ENCODE results near the gene CHRDL2.
A peak's percentile ranks its signal among the peaks of the same experiment; 100 is the strongest.
"Not testable (repeated sequence)": the region's sequence is repeated elsewhere in the genome, so short reads cannot be mapped to it uniquely, and the experiment has no call there.

Gene CHRDL2

DNA sequence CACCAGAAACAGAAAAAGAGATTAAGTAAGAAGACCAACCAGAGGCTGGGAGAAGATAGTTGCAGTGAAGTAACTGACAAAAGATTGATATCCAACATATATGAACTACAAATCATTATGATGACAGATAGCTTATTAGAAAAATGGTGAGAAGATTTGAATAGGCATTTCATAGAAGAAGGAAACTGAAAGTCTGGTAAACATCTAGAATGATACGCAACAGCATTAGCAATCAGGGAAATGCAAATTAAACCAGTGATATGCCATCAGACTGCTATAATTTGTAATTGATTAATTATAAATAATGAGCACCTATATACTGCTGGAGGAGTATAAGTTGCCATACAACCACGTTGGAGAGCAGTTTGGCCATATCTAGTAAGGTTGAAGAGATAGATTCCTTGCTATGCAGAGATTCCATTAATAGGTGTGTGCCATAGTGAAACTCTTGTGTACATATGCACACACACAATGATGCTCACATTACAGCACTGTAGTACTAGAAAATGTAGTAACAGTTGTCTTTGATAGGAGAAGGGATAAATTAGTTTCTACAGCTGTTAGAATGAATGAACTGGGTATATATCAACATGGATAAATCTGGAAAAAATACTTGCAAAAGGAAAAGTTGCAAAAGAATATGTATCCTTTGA lies 38.0 kb upstream of the CHRDL2 start:
- H3K9ac ChIP-seq (ENCODE audit: low read depth in 1 of 2, low read length in 2 of 2) = no peak overlapping the region
- no peaks in the 10 kb centered on the region for H3K36me3 ChIP-seq (ENCODE audit: control insufficient read depth in 2 of 2, insufficient read depth in 2 of 2, low read length in 2 of 2)

DNA sequence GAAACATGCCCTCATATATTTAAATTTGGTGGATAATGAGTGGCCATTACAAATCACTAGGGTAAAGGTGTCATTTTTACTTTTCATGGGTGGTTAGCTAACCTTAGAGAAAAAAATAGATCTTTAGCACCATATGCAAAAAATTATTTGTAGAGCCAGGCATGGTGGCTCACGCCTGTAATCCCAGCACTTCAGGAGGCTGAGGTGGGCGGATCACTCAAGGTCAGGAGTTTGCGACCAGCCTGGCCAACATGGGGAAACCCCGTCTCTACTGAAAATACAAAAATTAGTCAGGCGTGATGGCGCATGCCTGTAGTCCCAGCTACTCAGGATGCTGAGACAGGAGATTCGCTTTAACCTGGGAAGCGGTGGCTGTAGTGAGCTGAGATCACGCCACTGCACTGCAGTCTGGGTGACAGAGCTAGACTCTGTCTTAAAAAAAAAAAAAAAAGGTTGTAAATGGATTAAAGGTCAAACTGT lies 37.0 kb upstream of the CHRDL2 start:
- not testable (repeated sequence) for H3K27ac ChIP-seq (ENCODE audit: low read depth in 2 of 2, low read length in 2 of 2); H3K9me3 ChIP-seq (ENCODE audit: control insufficient read depth in 2 of 2, low read length in 2 of 2); H3K4me3 ChIP-seq (ENCODE audit: low read length in 2 of 2); H3K4me1 ChIP-seq (ENCODE audit: control insufficient read depth in 2 of 2, insufficient read depth in 2 of 2, low read length in 2 of 2); H3K36me3 ChIP-seq (ENCODE audit: control insufficient read depth in 2 of 2, insufficient read depth in 2 of 2, low read length in 2 of 2); H3K27me3 ChIP-seq (ENCODE audit: control insufficient read depth in 2 of 2, insufficient read depth in 2 of 2, low read length in 2 of 2); H3K9ac ChIP-seq (ENCODE audit: low read depth in 1 of 2, low read length in 2 of 2)

More for the DNA sequence above, 38.0 kb upstream of the CHRDL2 start:
- no peaks in the 10 kb centered on the region for H3K9me3 ChIP-seq (ENCODE audit: control insufficient read depth in 2 of 2, low read length in 2 of 2)
- H3K27ac ChIP-seq (ENCODE audit: low read depth in 2 of 2, low read length in 2 of 2) = no peak overlapping the region
- no peaks in the 10 kb centered on the region for H3K27me3 ChIP-seq (ENCODE audit: control insufficient read depth in 2 of 2, insufficient read depth in 2 of 2, low read length in 2 of 2)
- H3K4me3 ChIP-seq (ENCODE audit: low read length in 2 of 2) = no peak overlapping the region
- H3K4me1 ChIP-seq (ENCODE audit: control insufficient read depth in 2 of 2, insufficient read depth in 2 of 2, low read length in 2 of 2) = no peaks in the 10 kb centered on the region

- Histone ChIP-seq H3K36me3 (ENCODE audit: control insufficient read depth in 2 of 2, insufficient read depth in 2 of 2, low read length in 2 of 2) (no peaks in the 10 kb centered on the region), H3K4me3 (ENCODE audit: low read length in 2 of 2) (no peak overlapping the region), H3K27ac (ENCODE audit: low read depth in 2 of 2, low read length in 2 of 2) (no peak overlapping the region), H3K9ac (ENCODE audit: low read depth in 1 of 2, low read length in 2 of 2) (no peak overlapping the region), H3K27me3 (ENCODE audit: control insufficient read depth in 2 of 2, insufficient read depth in 2 of 2, low read length in 2 of 2) (no peaks in the 10 kb centered on the region), H3K4me1 (ENCODE audit: control insufficient read depth in 2 of 2, insufficient read depth in 2 of 2, low read length in 2 of 2) (no peaks in the 10 kb centered on the region), H3K9me3 (ENCODE audit: control insufficient read depth in 2 of 2, low read length in 2 of 2) (no peaks in the 10 kb centered on the region)
These were observed 35.7 kb upstream of the CHRDL2 start for GRCh38 chr11:74766905-74767304.

DNA sequence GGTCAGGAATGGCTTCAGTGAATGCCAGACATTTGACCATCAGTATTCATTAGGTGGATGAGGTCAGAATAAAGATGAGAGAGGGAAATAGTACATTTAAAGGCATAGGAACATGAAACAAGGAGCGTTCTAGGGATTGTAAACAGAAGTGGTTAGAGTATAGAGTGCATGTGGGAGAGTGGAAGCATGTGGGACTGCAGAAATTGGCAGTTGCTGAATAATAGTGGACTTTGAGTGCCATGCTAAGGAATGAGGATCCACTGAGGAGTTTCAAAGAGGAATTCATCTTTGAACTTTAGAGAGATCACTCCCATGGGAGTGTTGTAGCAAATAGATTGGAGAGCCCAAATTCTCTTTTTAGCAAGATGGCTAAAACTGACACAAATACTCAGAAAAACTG lies 25.3 kb upstream of the CHRDL2 start:
- H3K4me3 ChIP-seq (ENCODE audit: low read length in 2 of 2) = no peak overlapping the region
- no peaks in the 10 kb centered on the region for H3K9me3 ChIP-seq (ENCODE audit: control insufficient read depth in 2 of 2, low read length in 2 of 2)
- H3K27me3 ChIP-seq (ENCODE audit: control insufficient read depth in 2 of 2, insufficient read depth in 2 of 2, low read length in 2 of 2) = no peaks in the 10 kb centered on the region
- H3K4me1 ChIP-seq (ENCODE audit: control insufficient read depth in 2 of 2, insufficient read depth in 2 of 2, low read length in 2 of 2) = peaks cover 0 to 3% of the 10 kb centered on the region in 2 donors
- H3K27ac ChIP-seq (ENCODE audit: low read depth in 2 of 2, low read length in 2 of 2) = no peak overlapping the region
- no peaks in the 10 kb centered on the region for H3K36me3 ChIP-seq (ENCODE audit: control insufficient read depth in 2 of 2, insufficient read depth in 2 of 2, low read length in 2 of 2)
- H3K9ac ChIP-seq (ENCODE audit: low read depth in 1 of 2, low read length in 2 of 2) = no peak overlapping the region

DNA sequence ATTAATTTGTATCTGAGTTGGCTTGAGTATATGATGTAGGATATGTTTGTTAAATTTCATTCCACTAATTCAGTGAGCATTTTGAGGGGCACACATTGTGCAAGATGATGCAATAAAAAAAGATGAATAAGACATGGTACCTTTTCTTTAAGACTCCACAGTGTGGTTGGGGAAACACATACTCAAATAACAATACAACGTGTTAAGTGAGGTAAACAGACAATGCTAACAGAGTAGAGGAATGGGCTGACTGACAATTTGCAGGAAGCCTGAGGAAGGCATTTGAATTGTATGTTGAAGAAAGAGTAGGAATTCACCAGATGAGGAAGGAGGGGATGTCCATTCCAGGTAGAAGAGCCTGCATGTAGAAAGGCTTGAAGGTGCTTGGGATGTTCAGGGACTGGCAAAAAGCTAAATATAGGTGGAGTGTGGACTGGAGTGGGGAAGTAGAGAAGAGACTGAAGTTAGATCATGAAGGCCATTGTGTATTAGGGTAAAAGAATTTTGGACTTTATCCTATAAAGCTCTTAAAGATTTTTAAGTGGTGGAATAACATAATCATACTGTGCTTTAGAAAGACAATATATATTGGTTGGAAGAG lies 24.3 kb upstream of the CHRDL2 start:
- peaks cover 0 to 3% of the 10 kb centered on the region in 2 donors for H3K4me1 ChIP-seq (ENCODE audit: control insufficient read depth in 2 of 2, insufficient read depth in 2 of 2, low read length in 2 of 2)
- H3K36me3 ChIP-seq (ENCODE audit: control insufficient read depth in 2 of 2, insufficient read depth in 2 of 2, low read length in 2 of 2) = no peaks in the 10 kb centered on the region
- H3K27ac ChIP-seq (ENCODE audit: low read depth in 2 of 2, low read length in 2 of 2) = no peak overlapping the region
- H3K4me3 ChIP-seq (ENCODE audit: low read length in 2 of 2) = no peak overlapping the region
- no peak overlapping the region for H3K9ac ChIP-seq (ENCODE audit: low read depth in 1 of 2, low read length in 2 of 2)
- H3K9me3 ChIP-seq (ENCODE audit: control insufficient read depth in 2 of 2, low read length in 2 of 2) = no peaks in the 10 kb centered on the region
- no peaks in the 10 kb centered on the region for H3K27me3 ChIP-seq (ENCODE audit: control insufficient read depth in 2 of 2, insufficient read depth in 2 of 2, low read length in 2 of 2)

- Histone ChIP-seq H3K27me3 (ENCODE audit: control insufficient read depth in 2 of 2, insufficient read depth in 2 of 2, low read length in 2 of 2) (no peaks in the 10 kb centered on the region), H3K4me3 (ENCODE audit: low read length in 2 of 2) (no peak overlapping the region), H3K9ac (ENCODE audit: low read depth in 1 of 2, low read length in 2 of 2) (no peak overlapping the region), H3K27ac (ENCODE audit: low read depth in 2 of 2, low read length in 2 of 2) (no peak overlapping the region), H3K36me3 (ENCODE audit: control insufficient read depth in 2 of 2, insufficient read depth in 2 of 2, low read length in 2 of 2) (no peaks in the 10 kb centered on the region), H3K9me3 (ENCODE audit: control insufficient read depth in 2 of 2, low read length in 2 of 2) (no peaks in the 10 kb centered on the region), H3K4me1 (ENCODE audit: control insufficient read depth in 2 of 2, insufficient read depth in 2 of 2, low read length in 2 of 2) (peaks cover 6% of the 10 kb centered on the region in 2 donors)
These were observed 23.5 kb upstream of the CHRDL2 start for GRCh38 chr11:74754507-74755252.

DNA sequence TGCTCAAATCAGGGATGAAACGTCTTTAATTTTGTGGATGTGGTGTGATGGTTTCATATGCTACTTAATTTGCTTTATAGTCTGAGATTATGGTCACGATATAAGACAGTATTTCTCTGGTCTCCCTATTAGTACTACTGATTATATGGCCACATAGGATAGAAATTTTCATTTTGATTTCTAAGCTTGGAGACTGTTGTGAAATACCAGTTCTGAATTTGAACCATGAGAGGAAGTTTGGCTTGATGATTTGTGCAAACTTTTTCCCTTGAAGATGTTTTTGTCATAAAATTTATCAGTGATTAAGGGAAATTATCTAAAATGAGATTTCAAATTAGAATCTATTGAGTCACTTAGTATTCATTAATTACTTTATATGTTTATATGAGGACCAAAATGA lies 20.1 kb upstream of the CHRDL2 start:
- Histone ChIP-seq H3K36me3 (ENCODE audit: control insufficient read depth in 2 of 2, insufficient read depth in 2 of 2, low read length in 2 of 2) (no peaks in the 10 kb centered on the region), H3K9ac (ENCODE audit: low read depth in 1 of 2, low read length in 2 of 2) (no peak overlapping the region), H3K4me3 (ENCODE audit: low read length in 2 of 2) (no peak overlapping the region), H3K27ac (ENCODE audit: low read depth in 2 of 2, low read length in 2 of 2) (no peak overlapping the region), H3K4me1 (ENCODE audit: control insufficient read depth in 2 of 2, insufficient read depth in 2 of 2, low read length in 2 of 2) (peaks cover 14 to 16% of the 10 kb centered on the region in 2 donors), H3K9me3 (ENCODE audit: control insufficient read depth in 2 of 2, low read length in 2 of 2) (no peaks in the 10 kb centered on the region), H3K27me3 (ENCODE audit: control insufficient read depth in 2 of 2, insufficient read depth in 2 of 2, low read length in 2 of 2) (no peaks in the 10 kb centered on the region)

GRCh38 chr11:74750598-74750997 lies 19.4 kb upstream of the CHRDL2 start:
- not testable (repeated sequence) for H3K27me3 ChIP-seq (ENCODE audit: control insufficient read depth in 2 of 2, insufficient read depth in 2 of 2, low read length in 2 of 2); H3K36me3 ChIP-seq (ENCODE audit: control insufficient read depth in 2 of 2, insufficient read depth in 2 of 2, low read length in 2 of 2); H3K27ac ChIP-seq (ENCODE audit: low read depth in 2 of 2, low read length in 2 of 2); H3K9me3 ChIP-seq (ENCODE audit: control insufficient read depth in 2 of 2, low read length in 2 of 2); H3K9ac ChIP-seq (ENCODE audit: low read depth in 1 of 2, low read length in 2 of 2); H3K4me3 ChIP-seq (ENCODE audit: low read length in 2 of 2)
- peaks cover 13 to 16% of the 10 kb centered on the region in 2 donors for H3K4me1 ChIP-seq (ENCODE audit: control insufficient read depth in 2 of 2, insufficient read depth in 2 of 2, low read length in 2 of 2)

- H3K36me3 ChIP-seq (ENCODE audit: control insufficient read depth in 2 of 2, insufficient read depth in 2 of 2, low read length in 2 of 2) = no peaks in the 10 kb centered on the region
- H3K4me3 ChIP-seq (ENCODE audit: low read length in 2 of 2) = peak overlapping the region in 1 of 2 donors; percentile 89
- no peak overlapping the region for H3K27ac ChIP-seq (ENCODE audit: low read depth in 2 of 2, low read length in 2 of 2)
- H3K9me3 ChIP-seq (ENCODE audit: control insufficient read depth in 2 of 2, low read length in 2 of 2) = no peaks in the 10 kb centered on the region
- peak overlapping the region; percentile 80 to 88 for H3K9ac ChIP-seq (ENCODE audit: low read depth in 1 of 2, low read length in 2 of 2)
- peaks cover 11 to 16% of the 10 kb centered on the region in 2 donors for H3K4me1 ChIP-seq (ENCODE audit: control insufficient read depth in 2 of 2, insufficient read depth in 2 of 2, low read length in 2 of 2)
- no peaks in the 10 kb centered on the region for H3K27me3 ChIP-seq (ENCODE audit: control insufficient read depth in 2 of 2, insufficient read depth in 2 of 2, low read length in 2 of 2)
These were observed 18.7 kb upstream of the CHRDL2 start for GRCh38 chr11:74749965-74750296.
